Suprapubic skin (tissue), 4 donors: ENCODE results near the gene RAB31. TPM values are rescaled to one million over a fixed set of nuclear protein-coding genes. Genes with fewer than 3 reads are reported as not detected.

Source experiments
- DNase-seq, 2 donors: peaks; one replicate each; pipeline ENCODE4 v3.0.0-alpha.2; 2019; ENCODE audit warnings: low spot score in 2 of 2
- H3K27ac ChIP-seq: fragments of 200-600 bp; sonication (generic); one replicate; pipeline ENCODE4 v1.5.1; 2019
- H3K27me3 ChIP-seq: fragments of 200-600 bp; sonication (generic); one replicate; pipeline ENCODE4 v1.5.1; 2019
- H3K36me3 ChIP-seq: fragments of 200-600 bp; sonication (generic); one replicate; pipeline ENCODE4 v1.5.1; 2019
- H3K4me1 ChIP-seq: fragments of 200-600 bp; sonication (generic); one replicate; pipeline ENCODE4 v1.5.1; 2019
- H3K4me3 ChIP-seq: fragments of 200-600 bp; sonication (generic); one replicate; pipeline ENCODE4 v1.5.1; 2019; ENCODE audit warnings: mild to moderate bottlenecking
- H3K9me3 ChIP-seq: fragments of 200-600 bp; sonication (generic); one replicate; pipeline ENCODE4 v1.5.1; 2019
- EP300 ChIP-seq: sonication (generic); formaldehyde crosslinking; IDR thresholded peaks from one replicate; pipeline ENCODE4 v1.6.1; 2017; ENCODE audit warnings: antibody characterized with exemption
- POLR2A ChIP-seq, 2 donors: fragments of 450-650 bp; IDR thresholded peaks; one replicate each; pipeline ENCODE4 v1.6.1; 2017; ENCODE audit warnings: antibody characterized with exemption in 2 of 2, mild to moderate bottlenecking in 2 of 2, moderate library complexity in 2 of 2
- POLR2AphosphoS5 ChIP-seq, 3 donors: sonication (generic); formaldehyde crosslinking; IDR thresholded peaks; one replicate each; pipeline ENCODE4 v1.6.1; 2017; ENCODE audit warnings: antibody characterized with exemption in 3 of 3
- WGBS: methylation state at CpG from one replicate; pipeline ENCODE4 v1.1.5; 2018; 5-methylcytosine and 5-hydroxymethylcytosine counted together
- total RNA-seq, 4 donors: library from RNA; depleted of rRNA; stranded (reverse); fragments of >200 nt; gene quantifications; one replicate each; pipeline ENCODE4 v1.1.0, GENCODE V29; 2016
- TF ChIP-seq, protein P1 (sequence below), 2 donors: fragments of 200-600 bp in 1 of 2; fragments of 450-650 bp in 1 of 2; sonication (generic) in 1 of 2; IDR thresholded peaks; one replicate each; pipeline ENCODE4 v1.5.1; 2016 to 2019; ENCODE audit warnings: antibody characterized with exemption in 2 of 2, mild to moderate bottlenecking in 1 of 2, moderate library complexity in 1 of 2

The RAB31 gene
- total RNA-seq, 4 donors from 2014 or later = 5.8 to 15.2 (median 11.4) TPM

DNA sequence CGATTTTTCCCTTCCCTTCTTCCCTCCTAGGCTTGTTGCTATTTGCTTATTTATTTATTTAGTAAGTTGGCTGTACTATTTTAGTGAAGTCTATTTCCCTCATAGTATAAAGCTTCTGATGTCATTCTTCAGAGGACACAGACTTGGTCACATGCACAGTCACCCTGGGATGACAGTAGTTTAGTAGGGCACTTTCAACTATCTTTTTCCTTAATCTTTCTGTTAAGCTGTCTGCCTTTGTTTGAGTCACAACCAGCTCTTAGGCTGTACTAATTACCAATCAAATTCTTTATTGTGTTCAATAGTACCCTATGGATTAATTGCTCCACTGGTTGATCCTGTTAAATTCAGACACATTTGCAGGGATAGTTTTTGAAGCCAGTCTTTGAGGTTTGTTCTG is 26.9 kb upstream of the RAB31 start:
- TF ChIP-seq, protein P1, sequence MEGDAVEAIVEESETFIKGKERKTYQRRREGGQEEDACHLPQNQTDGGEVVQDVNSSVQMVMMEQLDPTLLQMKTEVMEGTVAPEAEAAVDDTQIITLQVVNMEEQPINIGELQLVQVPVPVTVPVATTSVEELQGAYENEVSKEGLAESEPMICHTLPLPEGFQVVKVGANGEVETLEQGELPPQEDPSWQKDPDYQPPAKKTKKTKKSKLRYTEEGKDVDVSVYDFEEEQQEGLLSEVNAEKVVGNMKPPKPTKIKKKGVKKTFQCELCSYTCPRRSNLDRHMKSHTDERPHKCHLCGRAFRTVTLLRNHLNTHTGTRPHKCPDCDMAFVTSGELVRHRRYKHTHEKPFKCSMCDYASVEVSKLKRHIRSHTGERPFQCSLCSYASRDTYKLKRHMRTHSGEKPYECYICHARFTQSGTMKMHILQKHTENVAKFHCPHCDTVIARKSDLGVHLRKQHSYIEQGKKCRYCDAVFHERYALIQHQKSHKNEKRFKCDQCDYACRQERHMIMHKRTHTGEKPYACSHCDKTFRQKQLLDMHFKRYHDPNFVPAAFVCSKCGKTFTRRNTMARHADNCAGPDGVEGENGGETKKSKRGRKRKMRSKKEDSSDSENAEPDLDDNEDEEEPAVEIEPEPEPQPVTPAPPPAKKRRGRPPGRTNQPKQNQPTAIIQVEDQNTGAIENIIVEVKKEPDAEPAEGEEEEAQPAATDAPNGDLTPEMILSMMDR (IDR thresholded peaks at IDR 0.05) = no peak
- TF ChIP-seq POLR2AphosphoS5 (IDR thresholded peaks at IDR 0.05) (no peak), EP300 (no peak), POLR2A (IDR thresholded peaks at IDR 0.05) (no peak)
- Histone ChIP-seq H3K9me3 (no peaks in the 10 kb centered on the region), H3K27ac (no peak overlapping the region), H3K36me3 (no peaks in the 10 kb centered on the region), H3K4me1 (peaks cover 20% of the 10 kb centered on the region), H3K27me3 (no peaks in the 10 kb centered on the region), H3K4me3 (no peak overlapping the region)
- 76% methylated on average over 1 of the region's 1 CpG for WGBS
- no peak for DNase-seq

DNA sequence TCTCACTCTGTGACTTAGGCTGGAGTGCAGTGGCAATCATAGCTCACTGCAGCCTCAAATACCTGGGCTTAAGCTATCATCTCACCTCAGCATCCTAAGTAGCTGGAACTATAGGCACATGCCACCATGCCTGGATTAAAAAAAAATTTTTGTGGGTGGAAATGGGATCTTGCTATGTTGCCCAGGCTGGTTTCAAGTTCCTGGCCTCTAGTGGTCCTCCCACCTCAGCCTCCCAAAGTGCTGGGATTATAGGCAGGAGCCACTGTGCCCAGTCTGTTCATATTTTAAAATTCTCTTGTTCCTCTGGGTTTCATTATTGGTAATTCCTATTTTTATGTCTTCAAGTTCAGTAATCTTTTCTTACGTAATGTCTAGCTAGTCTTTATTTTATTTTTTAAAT is 25.5 kb upstream of the RAB31 start:
- WGBS = 98% methylated on average over 1 of the region's 1 CpG
- Histone ChIP-seq H3K4me3 (no peak overlapping the region), H3K36me3 (no peaks in the 10 kb centered on the region), H3K27me3 (no peaks in the 10 kb centered on the region), H3K4me1 (peaks cover 20% of the 10 kb centered on the region), H3K27ac (no peak overlapping the region), H3K9me3 (no peaks in the 10 kb centered on the region)
- TF ChIP-seq EP300 (no peak), POLR2AphosphoS5 (IDR thresholded peaks at IDR 0.05) (no peak), POLR2A (IDR thresholded peaks at IDR 0.05) (no peak)
- TF ChIP-seq, protein P1 (IDR thresholded peaks at IDR 0.05) = no peak
- DNase-seq = no peak

DNA sequence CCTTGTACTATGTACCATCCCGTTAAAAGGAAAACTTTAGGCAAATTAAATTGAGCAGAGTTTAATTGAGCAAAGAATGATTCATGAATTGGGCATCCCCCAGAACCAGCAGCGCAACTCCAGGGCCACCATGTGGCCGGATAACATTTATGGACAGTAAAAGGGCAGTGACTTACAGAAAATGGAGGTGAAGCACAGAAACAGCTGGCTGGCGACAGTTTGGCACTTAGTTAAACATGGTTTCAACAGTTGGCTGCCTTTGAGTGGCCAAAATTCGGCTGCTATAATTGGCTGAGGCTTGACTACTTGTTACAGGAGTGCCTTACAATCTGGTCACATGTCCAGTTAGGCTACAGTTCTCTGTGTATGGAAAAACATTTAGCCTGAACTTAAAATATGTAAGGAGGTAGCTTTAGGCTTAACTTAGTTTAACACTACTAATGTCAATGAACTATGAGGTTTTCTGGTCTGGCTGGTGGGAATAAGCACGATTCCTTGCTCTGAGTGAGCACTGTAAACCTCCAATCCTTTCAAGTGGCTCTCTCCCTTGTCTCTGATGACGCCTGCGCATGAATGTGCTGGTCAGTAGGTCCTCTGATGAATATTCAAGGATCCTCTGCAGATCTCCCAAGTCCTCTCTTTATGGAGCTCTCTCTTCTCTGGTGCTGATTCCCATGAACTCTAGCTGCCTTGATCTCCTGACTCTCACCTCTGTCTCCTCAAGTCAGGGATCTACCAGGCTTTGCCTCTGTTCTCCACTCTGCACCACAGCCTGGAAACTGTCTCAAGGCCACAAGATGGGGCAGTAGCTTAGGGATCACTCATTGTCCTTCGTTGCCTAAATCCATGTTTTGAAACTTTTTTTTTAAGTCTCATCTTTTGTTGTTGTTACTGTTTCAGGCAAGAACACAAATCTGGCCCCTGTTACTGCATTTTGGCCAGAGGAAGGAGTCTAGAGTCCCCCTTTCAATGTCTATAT is 24.4 kb upstream of the RAB31 start:
- Histone ChIP-seq H3K4me3 (no peak overlapping the region), H3K9me3 (no peaks in the 10 kb centered on the region), H3K4me1 (peaks cover 22% of the 10 kb centered on the region), H3K36me3 (no peaks in the 10 kb centered on the region), H3K27ac (peak overlapping the region; percentile 77), H3K27me3 (no peaks in the 10 kb centered on the region)
- TF ChIP-seq EP300 = no peak
- no peak for TF ChIP-seq POLR2AphosphoS5 (IDR thresholded peaks at IDR 0.05)
- TF ChIP-seq, protein P1 (IDR thresholded peaks at IDR 0.05) = no peak
- no peak for TF ChIP-seq POLR2A (IDR thresholded peaks at IDR 0.05)
- no peak for DNase-seq
- WGBS = 69% methylated on average over 9 of the region's 9 CpGs

DNA sequence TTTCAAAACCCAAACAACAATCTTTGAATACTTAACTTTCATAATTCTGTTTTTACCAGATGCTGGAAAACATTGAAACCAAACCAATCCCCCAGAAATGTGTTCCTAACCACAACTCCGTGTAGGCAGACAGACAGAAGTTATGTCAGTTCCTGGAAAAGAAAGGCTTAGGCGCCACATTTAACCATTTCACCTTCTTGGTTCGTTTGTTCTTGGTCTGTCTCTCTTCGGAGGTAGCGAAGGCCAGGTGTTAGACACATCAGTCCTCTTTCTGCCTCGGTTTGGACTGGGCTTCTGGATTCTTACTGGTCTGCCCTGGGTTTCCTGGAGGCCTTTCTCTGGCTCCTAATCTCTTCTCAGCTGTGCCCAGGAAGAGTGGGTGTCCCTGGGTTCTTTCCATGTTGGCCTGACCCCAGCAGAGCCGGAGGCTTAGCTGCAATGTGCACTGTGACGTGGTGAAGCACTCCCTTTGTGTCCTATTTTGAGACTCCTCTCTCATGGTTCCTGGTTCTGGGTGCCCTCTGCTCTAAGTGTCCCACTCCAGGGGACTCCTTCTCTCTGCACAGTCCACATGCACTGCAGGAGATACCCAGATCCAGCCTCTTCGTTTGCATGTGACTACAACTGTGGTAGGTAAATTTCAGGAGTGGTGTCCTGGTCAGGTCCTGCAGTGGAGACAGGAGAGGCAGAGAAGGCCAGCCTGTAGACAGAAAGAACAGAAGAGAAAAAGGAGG is 23.1 kb upstream of the RAB31 start:
- Histone ChIP-seq H3K27me3 (no peaks in the 10 kb centered on the region), H3K4me3 (peak overlapping the region; percentile 12), H3K27ac (peak overlapping the region; percentile 77), H3K4me1 (peaks cover 24% of the 10 kb centered on the region), H3K36me3 (no peaks in the 10 kb centered on the region), H3K9me3 (no peaks in the 10 kb centered on the region)
- 32% methylated on average over 9 of the region's 9 CpGs for WGBS
- DNase-seq = no peak
- TF ChIP-seq EP300 = no peak
- TF ChIP-seq POLR2AphosphoS5 (IDR thresholded peaks at IDR 0.05) = no peak
- TF ChIP-seq, protein P1 (IDR thresholded peaks at IDR 0.05) = no peak

DNA sequence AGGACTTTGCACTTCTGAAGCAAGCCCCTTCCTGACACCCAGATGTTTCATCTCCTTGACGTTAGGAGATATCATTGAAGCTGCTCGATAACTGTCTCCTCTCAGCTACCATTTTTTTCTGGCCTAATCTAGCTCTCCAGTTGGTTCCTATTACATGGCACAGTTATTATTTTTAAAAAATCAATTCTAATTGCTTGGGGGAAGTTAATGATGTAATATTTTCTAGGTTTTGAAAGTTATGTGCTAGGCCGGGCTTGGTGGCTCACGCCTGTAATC is 22.5 kb upstream of the RAB31 start:
- H3K36me3 ChIP-seq = no peaks in the 10 kb centered on the region
- peak overlapping the region; percentile 77 for H3K27ac ChIP-seq
- H3K4me1 ChIP-seq = peaks cover 24% of the 10 kb centered on the region
- no peak for DNase-seq
- TF ChIP-seq EP300 (no peak), POLR2A (IDR thresholded peaks at IDR 0.05) (no peak), POLR2AphosphoS5 (IDR thresholded peaks at IDR 0.05) (no peak)
- TF ChIP-seq, protein P1 (IDR thresholded peaks at IDR 0.05) = no peak
- H3K4me3 ChIP-seq = no peak overlapping the region
- H3K9me3 ChIP-seq = no peaks in the 10 kb centered on the region
- 91% methylated on average over 4 of the region's 4 CpGs for WGBS
- no peaks in the 10 kb centered on the region for H3K27me3 ChIP-seq
